Midbrain (tissue), 1 donor: ENCODE data around the gene WDR70.
"Not testable (repeated sequence)": the region's sequence is repeated elsewhere in the genome, so short reads cannot be mapped to it uniquely, and the experiment has no call there.

Source experiments
- DNase-seq: peaks from one replicate; lab custom pipeline; 2025; lab: John Stamatoyannopoulos, UW

Gene WDR70

DNA sequence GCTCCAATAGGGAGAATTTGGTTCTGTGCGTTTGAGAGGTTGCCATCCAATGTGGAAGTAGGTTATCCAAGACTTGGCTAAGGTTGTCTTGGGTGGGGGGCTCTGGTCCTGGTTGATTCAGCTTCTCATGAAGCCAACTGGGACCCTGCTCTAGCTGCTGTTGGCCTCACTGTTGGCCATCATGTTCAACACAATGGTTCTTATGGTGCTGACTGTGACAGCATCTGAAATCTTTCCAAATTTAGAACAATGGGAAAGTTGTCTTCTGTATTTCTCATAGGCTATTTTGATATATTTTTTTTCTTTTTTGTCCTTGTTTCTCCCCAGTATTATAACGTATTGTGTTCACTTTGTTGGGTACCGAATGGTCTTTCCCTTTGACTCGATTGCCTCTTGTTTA, 388.8 kb downstream of the WDR70 start:
- peak; percentile 84 for DNase-seq

DNA sequence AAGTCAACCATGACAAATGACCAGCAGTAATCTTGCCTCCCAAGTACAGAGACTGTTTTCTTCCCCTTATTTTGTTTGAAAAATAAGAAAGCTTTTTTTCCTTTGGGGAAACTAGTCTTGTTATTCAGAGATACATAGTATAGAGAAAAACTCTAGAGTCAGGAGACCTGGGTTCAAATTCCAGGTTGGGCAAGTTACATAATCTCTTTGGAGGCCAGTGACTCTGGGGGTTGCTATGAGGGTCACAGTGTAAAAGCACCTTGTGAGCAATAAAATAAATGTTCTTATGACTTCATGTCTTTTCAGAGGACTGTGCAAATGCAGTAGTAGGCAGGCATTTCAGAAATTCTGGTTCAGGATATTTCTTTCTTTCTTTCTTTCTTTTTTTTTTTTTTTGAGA, 389.3 kb downstream of the WDR70 start:
- DNase-seq, result no peak

DNA sequence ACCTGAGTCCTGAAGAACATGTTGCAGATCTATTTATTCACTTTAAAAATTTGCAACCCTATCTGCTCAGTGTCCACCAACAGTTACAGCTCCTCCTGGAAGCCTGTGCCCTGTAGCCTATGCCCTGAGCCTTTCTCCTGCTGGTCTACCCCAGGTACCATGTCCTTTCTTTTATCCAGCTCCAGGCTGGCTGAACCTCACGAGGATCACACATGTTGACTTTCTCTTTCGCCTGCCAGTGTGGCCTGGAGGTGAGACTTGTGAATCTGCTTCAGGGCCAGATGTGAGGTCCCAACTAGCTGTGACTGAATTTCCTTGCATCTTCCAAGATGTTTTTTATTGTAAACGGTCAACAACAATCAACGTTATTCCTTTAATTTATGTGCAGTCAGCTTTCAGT, 390.0 kb downstream of the WDR70 start:
- DNase-seq, result no peak

DNA sequence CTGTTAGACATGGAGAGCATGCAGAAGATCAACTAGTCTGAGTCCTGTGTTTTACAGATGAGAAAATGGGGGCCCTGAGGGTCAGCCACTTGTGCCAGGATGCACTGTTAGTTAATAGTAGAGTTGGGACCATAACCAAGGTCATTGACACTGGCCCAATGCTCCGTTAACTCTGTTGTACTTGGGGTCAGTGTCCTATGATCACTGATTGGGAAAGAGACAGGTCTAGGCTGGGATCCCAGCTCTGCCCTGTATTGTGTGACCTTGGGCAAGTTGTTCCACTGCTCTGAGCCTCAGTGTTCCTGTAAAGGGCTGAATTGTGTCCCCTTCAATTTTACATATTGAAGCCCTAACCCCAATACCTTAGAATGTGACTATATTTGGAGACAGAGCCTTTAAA, 390.7 kb downstream of the WDR70 start:
- no peak for DNase-seq

DNA sequence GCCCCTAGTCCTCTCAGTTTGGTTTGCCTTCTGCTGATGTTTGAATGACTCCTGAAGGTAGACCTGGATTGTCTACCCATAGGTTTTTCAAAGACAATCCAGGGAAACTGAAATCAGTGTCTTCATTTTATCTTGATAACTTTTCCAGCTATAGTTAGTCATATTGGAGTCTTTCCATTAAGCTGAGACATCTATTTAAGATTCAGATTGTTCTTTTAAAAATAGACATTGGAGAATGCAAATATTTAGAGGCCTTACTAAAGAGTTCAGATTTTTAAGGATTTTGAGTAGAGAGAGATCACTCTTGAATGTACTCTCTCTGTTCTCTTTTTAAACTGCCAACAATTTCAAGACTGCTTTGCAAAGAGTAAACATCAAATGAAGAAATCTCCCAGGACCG, 391.7 kb downstream of the WDR70 start:
- DNase-seq, result no peak

DNA sequence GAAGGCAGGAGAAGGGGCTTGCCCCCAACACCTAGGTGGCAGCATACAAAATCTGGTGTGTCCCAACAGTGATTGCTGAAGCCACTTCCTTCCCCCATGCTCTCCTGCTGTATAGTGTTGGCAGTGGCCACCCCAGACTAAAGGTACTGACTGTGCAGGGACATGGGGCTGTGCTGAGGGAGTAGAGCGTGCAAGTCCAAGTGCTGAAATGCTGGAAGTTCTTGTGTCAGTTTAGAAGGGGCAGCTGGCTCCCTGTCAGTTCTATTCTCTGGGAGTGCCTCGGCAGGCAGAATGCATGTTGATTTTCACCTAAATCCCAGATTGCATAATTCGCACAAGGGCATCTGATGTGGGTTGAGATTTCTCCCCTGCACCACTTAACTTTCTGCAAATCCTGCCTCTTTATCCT, 392.1 kb downstream of the WDR70 start:
- no peak for DNase-seq

DNA sequence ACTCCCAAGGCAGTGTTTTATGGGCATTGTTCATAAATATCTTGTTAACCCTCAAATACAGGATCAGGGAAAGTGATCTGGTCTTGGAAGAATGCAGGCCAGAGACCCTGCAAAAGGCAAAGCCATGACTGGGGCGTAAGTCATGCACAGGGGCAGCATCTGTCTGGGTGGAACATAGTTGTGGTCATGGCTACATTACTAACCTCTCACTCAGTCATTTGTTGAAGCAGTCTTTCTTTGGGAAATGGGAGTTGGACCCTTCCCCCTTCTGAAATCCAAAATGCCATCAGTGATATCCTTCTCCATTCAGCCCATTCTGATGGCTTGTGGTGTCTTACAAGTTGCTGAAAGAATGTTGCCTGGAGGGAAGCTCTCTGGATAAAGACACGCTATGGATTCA, 392.6 kb downstream of the WDR70 start:
- no peak for DNase-seq

DNA sequence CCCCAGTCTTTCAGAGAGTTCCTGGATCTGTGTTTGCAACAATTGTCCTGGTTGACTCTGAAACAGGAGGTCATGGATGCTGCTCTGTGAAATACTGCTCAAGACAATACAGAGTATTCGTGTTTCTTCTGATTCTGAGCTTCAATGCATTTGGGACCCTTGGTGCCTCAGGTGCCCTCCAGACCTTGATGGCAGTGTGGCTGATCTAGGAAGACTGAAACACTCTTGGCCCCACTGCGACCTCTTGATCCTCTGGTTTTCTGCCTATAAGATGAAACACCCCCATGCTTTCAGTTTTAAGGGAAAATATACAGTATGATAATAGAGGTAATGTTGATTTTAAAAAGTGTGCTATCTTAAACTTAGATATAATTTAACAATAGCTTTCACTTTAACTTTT, 393.1 kb downstream of the WDR70 start:
- no peak for DNase-seq

DNA sequence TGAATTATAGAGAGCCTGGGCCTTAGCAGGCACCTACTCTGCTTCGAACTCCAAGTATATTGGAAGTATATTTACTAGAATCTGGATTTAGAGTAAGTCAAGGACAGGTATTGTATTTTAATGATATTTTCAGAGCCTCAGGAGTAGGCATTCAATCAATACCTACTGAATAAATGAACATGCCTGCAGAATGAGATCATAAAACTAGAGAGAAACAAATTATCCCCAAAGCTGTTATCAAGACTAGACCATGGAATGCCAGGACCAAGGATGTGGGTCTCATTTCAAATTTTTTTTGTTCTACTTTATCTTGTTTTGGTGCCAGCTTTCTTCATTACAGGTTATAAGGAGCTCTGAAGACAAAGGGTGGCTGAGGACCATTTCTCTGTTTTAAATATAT, 394.7 kb downstream of the WDR70 start:
- DNase-seq, result no peak

DNA sequence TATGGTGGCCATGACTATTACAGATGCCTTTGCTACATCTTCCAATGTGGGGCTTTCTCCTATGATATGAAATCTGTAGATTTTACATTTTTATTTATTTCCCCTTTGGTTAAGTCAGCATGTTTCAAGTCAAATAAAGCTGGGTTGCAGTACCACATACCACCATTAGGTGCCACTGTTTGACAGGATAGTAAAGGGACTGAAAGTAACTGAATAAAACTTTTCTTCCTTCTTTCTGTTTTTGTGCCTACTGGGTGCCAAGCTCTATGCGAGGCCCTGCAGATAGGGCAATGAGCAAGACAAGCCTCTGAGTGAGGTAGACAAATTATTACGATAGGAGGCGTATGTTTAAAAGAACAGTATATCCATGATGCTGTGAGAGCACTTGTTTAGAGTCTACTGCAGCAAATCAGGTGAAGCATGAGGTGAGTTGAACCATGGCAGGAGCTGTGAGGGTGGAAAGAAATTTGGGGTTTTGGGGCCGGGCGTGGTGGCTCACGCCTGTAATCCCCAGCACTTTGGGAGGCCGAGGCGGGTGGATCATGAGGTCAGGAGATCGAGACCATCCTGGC, 395.9 kb downstream of the WDR70 start:
- no peak for DNase-seq

DNA sequence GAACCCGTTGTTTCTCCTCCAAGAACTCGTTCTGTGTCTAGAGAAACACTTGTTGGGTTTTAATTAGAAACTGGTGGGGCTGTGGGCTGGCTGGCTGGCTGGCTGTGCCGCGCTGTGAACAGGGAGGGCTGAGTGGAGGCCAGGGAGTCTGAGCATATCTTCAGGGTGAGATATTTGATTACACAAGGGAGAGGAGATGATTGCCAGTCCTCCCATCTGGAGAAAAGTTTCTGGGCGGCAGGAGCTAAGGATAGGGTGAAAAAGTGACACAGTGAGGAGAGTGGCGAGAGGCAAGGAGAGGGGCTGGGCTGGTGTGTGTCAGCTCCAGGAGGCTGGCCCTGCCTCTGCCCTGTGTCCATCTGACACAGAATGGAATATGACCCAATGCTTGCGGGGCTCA, 397.7 kb downstream of the WDR70 start:
- no peak for DNase-seq

DNA sequence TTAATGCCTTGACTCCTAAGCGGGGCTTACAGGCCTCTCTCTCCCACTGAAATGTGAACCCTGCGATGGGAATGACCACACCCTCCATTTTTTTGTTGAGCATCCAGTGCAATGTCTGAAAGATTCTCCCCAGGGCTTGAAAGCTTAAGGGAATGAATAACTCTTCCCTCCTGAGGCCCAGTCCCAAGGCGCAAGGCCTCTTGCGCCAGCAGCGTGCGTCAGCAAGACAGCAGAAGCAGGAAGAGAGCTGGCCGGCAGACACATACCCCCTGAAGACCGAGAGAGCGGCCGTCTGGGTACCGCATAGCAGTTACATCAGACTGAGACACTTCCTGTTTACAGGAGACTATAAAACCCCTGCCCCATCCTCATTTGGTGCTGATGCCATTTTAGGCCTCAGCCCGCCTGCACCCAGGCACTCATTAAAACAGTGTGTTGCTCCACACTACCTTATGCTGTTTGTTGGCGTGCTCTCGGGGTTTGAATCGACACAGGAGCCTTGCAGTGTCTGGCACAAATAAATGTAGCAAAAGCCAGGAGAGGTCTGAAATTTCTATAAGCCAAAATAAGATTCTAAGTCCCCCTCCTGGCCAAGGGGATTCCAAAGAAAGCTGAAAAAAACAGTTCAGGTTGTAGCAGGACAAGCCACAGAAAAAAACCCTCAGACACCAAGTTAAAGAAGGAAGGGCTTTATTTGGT, 398.5 kb downstream of the WDR70 start:
- DNase-seq, result no peak

DNA sequence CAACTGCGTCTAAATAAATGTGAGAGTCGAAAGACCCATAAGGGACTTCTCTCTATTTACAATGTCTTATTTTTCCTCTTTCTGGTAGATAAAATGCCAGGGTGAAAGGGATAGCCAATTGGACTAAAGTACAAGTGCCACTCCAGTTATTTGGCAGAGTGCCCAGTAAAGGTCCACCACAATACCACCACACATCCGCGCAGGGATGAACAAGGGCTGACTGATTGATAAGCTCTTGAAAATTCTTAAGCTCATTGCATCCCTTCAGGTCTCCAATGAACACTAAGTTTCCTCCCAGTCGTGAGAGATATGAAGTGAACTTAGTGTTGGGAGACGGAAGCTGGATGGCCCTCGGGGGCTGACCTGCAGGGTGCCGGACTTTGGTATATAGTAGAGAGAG, 402.3 kb downstream of the WDR70 start:
- not testable (repeated sequence) for DNase-seq

DNA sequence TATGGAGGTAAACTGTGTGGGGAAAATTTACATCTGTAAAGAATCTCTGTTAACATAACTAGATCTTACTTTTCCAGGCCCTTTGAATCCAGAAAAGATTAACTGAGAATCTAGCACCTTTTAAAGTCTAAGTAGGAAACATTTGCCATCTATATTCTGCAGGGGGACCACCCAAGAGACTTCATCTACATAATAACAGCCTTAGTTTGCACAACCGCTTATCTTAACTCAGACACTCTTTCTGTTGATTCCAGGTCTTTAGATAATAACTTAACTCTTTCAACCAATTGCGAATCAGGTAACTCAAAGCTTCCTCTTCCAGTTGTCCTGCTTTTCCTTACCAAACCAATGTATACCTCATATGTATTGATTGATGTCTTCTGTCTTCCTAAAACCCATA, 407.3 kb downstream of the WDR70 start:
- no peak for DNase-seq

DNA sequence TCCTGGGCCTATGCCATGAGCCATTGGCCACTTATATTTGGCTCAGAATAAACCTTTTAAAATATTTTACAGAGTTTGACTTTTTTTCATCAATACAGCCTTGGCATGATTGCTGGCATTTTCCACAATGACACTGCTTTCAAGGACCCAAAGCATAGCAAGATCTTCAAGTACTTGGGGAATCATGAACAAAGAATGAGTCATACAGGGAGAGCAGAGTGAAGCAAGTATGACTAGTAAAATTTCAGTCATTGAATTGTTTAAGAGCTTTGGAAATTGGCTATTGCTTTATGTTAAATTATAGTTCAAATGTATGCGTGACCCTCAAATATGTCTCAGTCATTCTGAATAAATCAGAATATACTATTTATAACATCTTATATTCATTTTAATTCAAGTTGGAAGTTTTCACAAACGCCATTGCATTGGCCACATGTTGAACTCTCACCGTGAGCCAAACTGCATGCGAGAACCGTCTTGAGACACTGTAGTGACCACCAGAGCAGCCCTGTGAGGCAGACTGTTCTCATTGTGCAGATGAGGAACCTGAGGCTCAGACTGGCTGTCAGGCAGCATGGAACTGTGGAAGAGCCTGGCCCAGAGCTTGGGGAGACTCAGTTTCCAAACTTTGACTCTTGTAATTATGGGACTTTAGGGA, 407.9 kb downstream of the WDR70 start:
- no peak for DNase-seq

DNA sequence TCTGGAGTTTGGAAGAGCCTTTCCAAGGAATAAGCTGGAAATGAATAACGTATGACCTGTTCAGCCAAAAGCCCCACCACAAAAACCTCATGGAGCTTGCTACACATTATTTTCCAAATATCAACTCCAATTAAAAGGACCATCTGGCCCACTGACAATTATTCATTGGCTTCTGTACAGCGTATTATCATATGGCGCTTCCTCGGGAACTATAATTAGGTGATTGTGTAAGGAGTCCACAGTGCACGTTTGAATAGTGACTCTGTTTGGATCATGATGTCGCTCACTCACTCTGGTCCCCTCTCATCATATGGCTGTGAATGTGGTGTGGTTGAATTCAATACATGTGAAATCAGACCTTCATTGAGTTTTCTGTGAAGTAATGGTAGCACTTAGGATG, 408.6 kb downstream of the WDR70 start:
- DNase-seq, result no peak

DNA sequence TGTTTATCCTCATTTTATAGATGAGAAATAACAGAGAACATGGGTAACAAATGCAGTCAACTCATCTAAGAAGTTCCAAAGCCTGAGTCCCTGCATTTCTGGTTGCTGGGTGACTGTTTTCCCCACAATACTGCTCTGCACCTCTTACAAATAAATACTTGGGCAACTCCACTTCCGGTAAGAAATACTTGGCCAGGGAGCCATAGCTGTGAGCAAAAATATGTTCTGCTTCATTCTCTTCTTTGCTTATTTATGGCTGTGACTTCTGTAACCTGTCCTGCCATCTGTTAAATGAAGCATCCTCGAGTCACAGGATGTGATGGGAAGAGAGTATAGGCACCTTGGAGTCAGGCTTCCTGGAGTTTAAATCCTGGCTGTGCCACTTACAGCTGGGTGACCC, 410.9 kb downstream of the WDR70 start:
- DNase-seq, result no peak

DNA sequence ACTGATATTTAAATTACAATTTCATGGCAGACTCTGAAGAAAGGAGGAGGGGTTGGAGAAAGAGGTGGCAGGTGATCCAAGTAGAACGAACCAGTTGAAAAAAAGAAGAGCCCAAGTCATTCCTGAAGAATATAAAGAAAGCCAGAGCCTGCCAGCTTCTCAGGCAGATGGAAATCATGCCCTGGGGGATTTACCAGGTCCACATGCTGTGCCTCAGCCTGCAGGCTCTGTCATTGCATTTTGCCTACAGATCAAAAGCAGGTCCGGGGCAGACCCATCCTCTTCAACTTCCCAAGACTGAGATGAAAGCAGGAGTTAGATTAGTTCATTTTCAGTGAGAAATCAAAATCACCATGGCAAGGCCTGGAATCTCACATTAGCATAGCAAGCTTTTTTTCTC, 412.2 kb downstream of the WDR70 start:
- no peak for DNase-seq

DNA sequence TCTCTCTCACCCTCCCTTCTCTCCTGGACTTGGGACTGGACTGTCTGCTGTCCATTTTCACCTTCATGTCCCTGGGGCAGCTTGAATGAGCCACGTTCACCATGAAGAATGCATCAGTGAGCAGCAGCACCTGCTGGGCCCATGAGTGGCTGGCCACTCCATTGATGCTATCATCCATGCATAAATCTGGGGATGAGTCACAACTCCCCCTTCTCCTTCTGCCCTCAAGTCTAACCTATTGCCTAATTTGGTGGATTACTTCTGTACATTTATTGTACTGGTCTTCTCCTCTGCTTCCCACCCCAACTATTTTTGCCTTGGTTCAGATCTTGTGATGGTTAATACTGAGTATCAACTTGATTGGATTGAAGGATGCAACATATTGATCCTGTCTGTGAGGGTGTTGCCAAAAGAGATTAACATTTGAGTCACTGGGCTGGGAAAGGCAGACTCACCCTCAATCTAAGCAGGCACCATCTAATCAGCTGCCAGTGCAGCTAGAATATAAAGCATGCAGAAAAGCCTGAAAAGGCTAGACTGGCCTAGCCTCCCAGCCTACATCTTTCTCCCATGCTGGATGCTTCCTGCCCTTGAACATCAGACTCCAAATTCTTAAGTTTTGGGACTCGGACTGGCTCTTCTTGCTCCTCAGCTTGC, 414.0 kb downstream of the WDR70 start:
- no peak for DNase-seq

DNA sequence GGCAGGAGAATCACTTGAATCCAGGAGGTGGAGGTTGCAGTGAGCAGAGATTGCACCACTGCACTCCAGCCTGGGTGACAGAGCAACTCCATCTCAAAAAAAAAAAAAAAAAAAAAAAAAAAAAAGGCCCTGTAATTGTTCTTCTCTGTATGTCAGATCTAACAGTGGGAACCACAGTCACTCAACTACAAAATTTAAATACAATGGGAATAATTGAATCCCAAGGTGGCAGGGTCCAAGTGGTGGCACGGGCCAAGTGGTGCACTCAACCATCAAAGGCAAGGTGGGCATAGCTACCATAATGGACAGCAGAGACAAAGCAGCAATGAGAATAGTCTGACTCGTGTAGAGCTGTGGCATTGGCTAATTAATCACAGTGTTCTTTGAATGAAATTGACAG, 416.2 kb downstream of the WDR70 start:
- not testable (repeated sequence) for DNase-seq

DNA sequence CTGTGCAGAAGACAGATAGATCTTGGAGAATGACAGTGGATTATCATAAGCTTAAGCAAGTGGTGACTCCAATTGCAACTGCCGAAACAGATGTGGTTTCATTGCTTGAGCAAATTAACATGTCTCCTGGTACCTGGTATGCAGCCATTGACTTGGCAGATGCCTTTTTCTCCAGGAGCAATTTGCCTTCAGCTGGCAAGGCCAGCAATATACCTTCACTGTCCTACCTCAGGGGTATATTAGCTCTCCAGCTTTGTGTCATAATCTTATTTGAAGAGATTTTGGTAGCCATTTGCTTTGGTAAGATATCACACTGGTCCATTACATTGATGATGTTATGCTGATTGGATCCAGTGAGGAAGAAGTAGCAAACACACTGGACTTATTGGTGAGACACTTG, 417.3 kb downstream of the WDR70 start:
- DNase-seq, result not testable (repeated sequence)

DNA sequence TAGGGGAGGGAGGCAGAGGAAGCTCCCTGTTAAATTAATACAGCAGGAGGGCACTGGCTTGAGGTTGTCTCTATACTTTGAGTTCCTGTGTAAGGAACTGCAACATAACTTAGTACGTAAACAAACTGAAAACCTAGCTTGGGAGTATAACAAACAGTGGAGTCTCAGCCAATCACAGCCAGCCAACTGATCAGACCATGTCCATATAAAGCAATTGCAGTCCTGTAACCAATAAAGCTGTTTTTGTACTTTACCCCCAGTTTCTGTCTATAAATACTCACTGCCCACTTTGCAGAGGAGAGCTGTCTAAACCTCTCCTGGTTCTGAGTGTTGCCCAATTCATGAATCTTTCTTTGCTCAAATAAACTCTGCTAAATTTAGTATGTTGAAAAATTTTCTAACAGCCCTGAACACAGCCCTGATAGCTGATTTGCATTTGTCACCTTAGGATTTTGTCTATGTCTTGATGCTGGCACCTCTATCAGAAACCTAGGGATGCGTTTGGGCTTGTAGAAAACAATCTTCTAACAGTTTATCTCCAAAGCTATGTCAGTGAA, 420.8 kb downstream of the WDR70 start:
- no peak for DNase-seq

DNA sequence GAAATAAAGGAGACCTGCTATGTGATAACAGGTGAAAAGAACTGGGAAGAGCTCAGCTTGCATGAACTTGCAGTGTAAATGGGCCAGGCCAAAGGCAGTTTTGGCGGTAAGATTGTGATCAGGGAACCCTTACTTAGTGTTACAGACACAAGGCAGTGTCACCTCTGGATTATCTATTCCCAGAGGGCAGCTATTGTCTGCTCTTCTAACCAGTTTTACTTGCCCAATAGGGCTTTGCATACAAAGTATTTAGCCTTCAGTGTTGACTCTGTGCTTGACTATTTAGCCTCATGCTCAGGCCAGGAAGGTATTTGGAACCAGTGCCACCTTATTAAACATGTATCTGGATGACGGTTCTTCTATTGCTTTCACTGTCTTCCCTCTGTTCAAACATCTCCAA, 422.4 kb downstream of the WDR70 start:
- DNase-seq, result no peak
